ENCODE measurements around the gene ARFGAP1.

- TF ChIP-seq NRF1 (conservative IDR thresholded peaks at IDR 0.05; ENCODE audit: low read depth, low read length): no peak
- no peak for TF ChIP-seq IRF3 (IDR thresholded peaks at IDR 0.05)
- TF ChIP-seq TARDBP (IDR thresholded peaks at IDR 0.05; ENCODE audit: borderline replicate concordance): no peak
- no peak for TF ChIP-seq CBX5 (IDR thresholded peaks at IDR 0.05; ENCODE audit: low read depth)
- TF ChIP-seq CBFB (IDR thresholded peaks at IDR 0.05; ENCODE audit: low read depth): no peak
- no peak for TF ChIP-seq E2F4 (IDR thresholded peaks at IDR 0.05; ENCODE audit: low read depth, low read length)
- TF ChIP-seq POLR2A (IDR thresholded peaks at IDR 0.05; ENCODE audit: low read depth, low read length): no peak
- no peak for TF ChIP-seq EGR1 (IDR thresholded peaks at IDR 0.05; ENCODE audit: borderline replicate concordance in 1 of 2, low read depth in 2 of 2, low read length in 2 of 2)
- no peak for TF ChIP-seq JUND (IDR thresholded peaks at IDR 0.05; ENCODE audit: low read depth, low read length)
- TF ChIP-seq CTCF (IDR thresholded peaks at IDR 0.05 in 2 of 3, conservative IDR thresholded peaks at IDR 0.05 in 1 of 3; ENCODE audit: control insufficient read depth in 2 of 3, extremely low read depth in 1 of 3, insufficient read depth in 1 of 3, low read depth in 3 of 3, low read length in 3 of 3): no peak
Observed at GRCh38 chr20:63244468-63244867, 28.1 kb upstream of the ARFGAP1 start.

Data from GM12878 (cell line).